Tracheal epithelial cell (primary cell): ENCODE results near the gene KCTD1. TPM values are rescaled to one million over a fixed set of nuclear protein-coding genes. Genes with fewer than 3 reads are reported as not detected.

Experiments
- total RNA-seq: library from RNA; depleted of rRNA; stranded (reverse); fragments of >200 nt; gene quantifications from 2 replicates; pipeline ENCODE4 v1.2.1, GENCODE V29; 2014

Gene KCTD1
- 22.2 and 29.0 TPM in 2 replicates for total RNA-seq

GRCh38 chr18:26548415-26549262 is at the start of gene KCTD1:
Gene KCTD1 (minus strand): TSS chr18:26548553. CDS start chr18:26548536, 17 bp downstream.

